HCT116 (cell line): ENCODE data around the gene BCAR1. TPM values are rescaled to one million over a fixed set of nuclear protein-coding genes. Genes with fewer than 3 reads are reported as not detected.

ENCODE experiments used
- ATAC-seq: fragments of 200-7000 bp; cut with Tn5 transposase; 2 replicates; pipeline ENCODE4 v1.9.1; 2020; ENCODE audit warnings: mild to moderate bottlenecking, moderate library complexity
- BruUV-seq: library from RNA; stranded (reverse); fragments of 400-500 nt; replicated peaks from 2 replicates; lab custom pipeline; 2021; lab: Mats Ljungman, UMichigan
- CTCF ChIA-PET: fragments of 300-600 bp; sonication (Branson Sonifier 250); formaldehyde crosslinking; loops from one replicate; lab custom pipeline; 2021; ENCODE audit warnings: antibody characterized with exemption; lab: Charles Lee
- POLR2A ChIA-PET: fragments of 300-600, 350-600 bp; sonication (Branson Sonifier 250); formaldehyde crosslinking; loops from one replicate; lab custom pipeline; 2021; ENCODE audit warnings: antibody characterized with exemption; lab: Charles Lee
- RAD21 ChIA-PET, 2 experiments: fragments of 300-600 bp; sonication (Branson Sonifier 250); formaldehyde crosslinking; loops; one replicate each; lab custom pipeline; 2023; ENCODE audit warnings: low total read pairs in 2 of 2; ENCODE audit not compliant: uncharacterized antibody in 2 of 2, unreplicated experiment in 2 of 2, low non-redundant PET in 1 of 2; lab: Charles Lee
- DNase-seq: peaks from one replicate; pipeline ENCODE4 v3.0.0-alpha.2; 2010; ENCODE audit warnings: low read depth, low spot score
- H2AFZ ChIP-seq: fragments of 200-600 bp; shearing (Covaris generic), sonication (generic); 2 replicates; pipeline ENCODE4 v1.6.1; 2017; ENCODE audit warnings: low read depth, mixed run types, mixed read lengths, antibody characterized with exemption, low read length; ENCODE audit not compliant: poor library complexity, severe bottlenecking
- H3K27ac ChIP-seq: 2 replicates; pipeline ENCODE4 v1.5.1; 2012; ENCODE audit warnings: low read depth, low read length
- H3K27me3 ChIP-seq: fragments of 200-600 bp; sonication (generic); 2 replicates; pipeline ENCODE4 v1.6.1; 2016; ENCODE audit warnings: mixed run types, low read length, mixed read lengths; ENCODE audit not compliant: insufficient read depth
- H3K36me3 ChIP-seq, 2 experiments: fragments of 200-500 bp in 1 of 2; fragments of 200-600 bp in 1 of 2; sonication (Bioruptor generic) in 1 of 2; sonication (generic) in 1 of 2; 2 replicates each; pipeline versions ENCODE4 v1.5.1 to v1.6.1; 2014 to 2016; ENCODE audit warnings: low read length in 2 of 2, inconsistent platforms in 1 of 2, mixed read lengths in 1 of 2, mixed run types in 1 of 2; ENCODE audit not compliant: insufficient read depth in 2 of 2, control insufficient read depth in 1 of 2
- H3K4me1 ChIP-seq, 2 experiments: fragments of 200-600 bp in 1 of 2; sonication (generic) in 1 of 2; 2 replicates each; pipeline versions ENCODE4 v1.5.1 to v1.6.1; 2012 to 2017; ENCODE audit warnings: low read length in 2 of 2, inconsistent platforms in 1 of 2, mild to moderate bottlenecking in 1 of 2, mixed read lengths in 1 of 2, mixed run types in 1 of 2, moderate library complexity in 1 of 2; ENCODE audit not compliant: insufficient read depth in 2 of 2, control insufficient read depth in 1 of 2
- H3K4me2 ChIP-seq: fragments of 200-600 bp; sonication (generic); 2 replicates; pipeline ENCODE4 v1.6.1; 2017; ENCODE audit warnings: mixed run types, low read length, mixed read lengths
- H3K4me3 ChIP-seq, 2 experiments: fragments of 200-600 bp in 1 of 2; sonication (generic) in 1 of 2; replicated peaks in 1 of 2; 2 replicates each; pipeline ENCODE4 v1.5.1; 2011 to 2016; ENCODE audit warnings: low read length in 2 of 2, control low read depth in 1 of 2, low read depth in 1 of 2, mild to moderate bottlenecking in 1 of 2, mixed read lengths in 1 of 2, mixed run types in 1 of 2
- H3K79me2 ChIP-seq: fragments of 200-600 bp; sonication (generic); 2 replicates; pipeline ENCODE4 v1.6.1; 2017; ENCODE audit warnings: mild to moderate bottlenecking, mixed run types, low read length, moderate library complexity, mixed read lengths; ENCODE audit not compliant: insufficient read depth
- H3K9ac ChIP-seq: fragments of 200-600 bp; sonication (generic); 2 replicates; pipeline ENCODE4 v1.6.1; 2016; ENCODE audit warnings: low read length, mixed read lengths
- H3K9me2 ChIP-seq: fragments of 200-600 bp; sonication (generic), shearing (Covaris generic); 2 replicates; pipeline ENCODE4 v1.6.1; 2017; ENCODE audit warnings: mixed run types, mild to moderate bottlenecking, moderate library complexity; ENCODE audit not compliant: insufficient read depth
- H3K9me3 ChIP-seq, 2 experiments: fragments of 200-500 bp in 1 of 2; fragments of 200-600 bp in 1 of 2; sonication (Bioruptor generic) in 1 of 2; sonication (generic) in 1 of 2; 2 replicates each; pipeline ENCODE4 v1.6.1; 2014 to 2017; ENCODE audit warnings: low read length in 2 of 2, mixed read lengths in 2 of 2, inconsistent platforms in 1 of 2, low read depth in 1 of 2, mild to moderate bottlenecking in 1 of 2, mixed run types in 1 of 2, moderate library complexity in 1 of 2; ENCODE audit not compliant: control insufficient read depth in 1 of 2, insufficient read depth in 1 of 2
- H4K20me1 ChIP-seq: fragments of 200-600 bp; sonication (generic), shearing (Covaris generic); 2 replicates; pipeline ENCODE4 v1.6.1; 2017; ENCODE audit warnings: mixed run types, mild to moderate bottlenecking, moderate library complexity; ENCODE audit not compliant: insufficient read depth
- ATF3 ChIP-seq: IDR thresholded peaks from 2 replicates; pipeline ENCODE4 v1.6.1; 2012
- CBX3 ChIP-seq: IDR thresholded peaks from 2 replicates; pipeline ENCODE4 v1.6.1; 2012; ENCODE audit warnings: low read depth
- CEBPB ChIP-seq: IDR thresholded peaks from 2 replicates; pipeline ENCODE4 v1.6.1; 2012; ENCODE audit warnings: low read depth
- EGR1 ChIP-seq: IDR thresholded peaks from 2 replicates; pipeline ENCODE4 v1.6.1; 2012; ENCODE audit warnings: low read depth
- ELF1 ChIP-seq: IDR thresholded peaks from 2 replicates; pipeline ENCODE4 v1.6.1; 2012; ENCODE audit warnings: low read depth, borderline replicate concordance
- EZH2phosphoT487 ChIP-seq: fragments of 200-600 bp; IDR thresholded peaks from 2 replicates; pipeline ENCODE4 v1.6.1; 2018; ENCODE audit warnings: antibody characterized with exemption, borderline replicate concordance
- JUND ChIP-seq: IDR thresholded peaks from 2 replicates; pipeline ENCODE4 v1.6.1; 2012
- POLR2AphosphoS5 ChIP-seq: IDR thresholded peaks from 2 replicates; pipeline ENCODE4 v1.6.1; 2011; ENCODE audit warnings: mild to moderate bottlenecking, low read depth, low read length, moderate library complexity
- RAD21 ChIP-seq: IDR thresholded peaks from 2 replicates; pipeline ENCODE4 v1.6.1; 2012; ENCODE audit warnings: low read depth, mild to moderate bottlenecking
- YY1 ChIP-seq: IDR thresholded peaks from 2 replicates; pipeline ENCODE4 v1.6.1; 2011; ENCODE audit warnings: low read length, low read depth, moderate library complexity, mild to moderate bottlenecking; ENCODE audit not compliant: insufficient replicate concordance; ENCODE audit errors: extremely low read depth
- ZFX ChIP-seq: fragments of 450-650 bp; IDR thresholded peaks from 2 replicates; pipeline ENCODE4 v1.6.1; 2017
- ZNF274 ChIP-seq: fragments of 200-500 bp; sonication (Bioruptor generic); IDR thresholded peaks from 2 replicates; pipeline ENCODE4 v1.6.1; 2014; ENCODE audit warnings: mild to moderate bottlenecking, low read depth, low read length, inconsistent platforms
- intact Hi-C: fragments of 100-400 bp; cut with micrococcal nuclease; formaldehyde crosslinking; loops from 2 replicates; pipeline ENCODE4 v1.10.0; 2022
- total RNA-seq: library from RNA; stranded (reverse); gene quantifications from one replicate; pipeline ENCODE4 v1.2.1, GENCODE V29; 2021; ENCODE audit not compliant: unreplicated experiment
- TF ChIP-seq, protein P1 (sequence below): IDR thresholded peaks from 2 replicates; pipeline ENCODE4 v1.6.1; 2012
- TF ChIP-seq, protein P2 (sequence below): IDR thresholded peaks from 2 replicates; pipeline ENCODE4 v1.6.1; 2012; ENCODE audit warnings: low read depth
- TF ChIP-seq, protein P3 (sequence below), 3 experiments: fragments of 200-600 bp in 1 of 3; sonication (generic) in 1 of 3; IDR thresholded peaks in 2 of 3; conservative IDR thresholded peaks in 1 of 3; 2 replicates each; pipeline ENCODE4 v1.5.1; 2012 to 2017; ENCODE audit warnings: low read depth in 2 of 3, low read length in 2 of 3, antibody characterized with exemption in 1 of 3, borderline replicate concordance in 1 of 3, control low read depth in 1 of 3, mild to moderate bottlenecking in 1 of 3, mixed read lengths in 1 of 3, mixed run types in 1 of 3, moderate library complexity in 1 of 3; ENCODE audit not compliant: insufficient read depth in 1 of 3
- TF ChIP-seq, protein P4 (sequence below): IDR thresholded peaks from 2 replicates; pipeline ENCODE4 v1.6.1; 2011; ENCODE audit warnings: mild to moderate bottlenecking, low read length, moderate library complexity; ENCODE audit not compliant: insufficient replicate concordance; ENCODE audit errors: extremely low read depth

BCAR1 gene
- total RNA-seq, 1 experiment from 2014 or later: 49.6 TPM

- POLR2A ChIA-PET: no interaction called here
These were observed 43.6 kb downstream of the BCAR1 start for GRCh38 chr16:75207831-75208230.

More at GRCh38 chr16:75207831-75208230, 43.6 kb downstream of the BCAR1 start:
- H3K79me2 ChIP-seq: no peaks in the 10 kb centered on the region
- H4K20me1 ChIP-seq: no peaks in the 10 kb centered on the region
- no peaks in the 10 kb centered on the region for H3K4me1 ChIP-seq
- no peaks in the 10 kb centered on the region for H3K27me3 ChIP-seq
- DNase-seq (no peak), ATAC-seq (no peak)
- ChIA-PET RAD21 (no interaction called here), CTCF (no interaction called here)
- H2AFZ ChIP-seq: no peak overlapping the region
- BruUV-seq: no TSS peak
- H3K4me2 ChIP-seq: no peak overlapping the region
- no peaks in the 10 kb centered on the region for H3K9me3 ChIP-seq
- no peak overlapping the region for H3K27ac ChIP-seq
- H3K9ac ChIP-seq: no peak overlapping the region
- no peak overlapping the region for H3K4me3 ChIP-seq
- intact Hi-C loops: no loop called here
- H3K9me2 ChIP-seq: no peaks in the 10 kb centered on the region
- no peak for TF ChIP-seq EGR1
- no peak for TF ChIP-seq ELF1
- TF ChIP-seq, protein P1, sequence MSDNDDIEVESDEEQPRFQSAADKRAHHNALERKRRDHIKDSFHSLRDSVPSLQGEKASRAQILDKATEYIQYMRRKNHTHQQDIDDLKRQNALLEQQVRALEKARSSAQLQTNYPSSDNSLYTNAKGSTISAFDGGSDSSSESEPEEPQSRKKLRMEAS: no peak
- no peak for TF ChIP-seq CEBPB
- no peak for TF ChIP-seq ZNF274
- TF ChIP-seq JUND: no peak
- TF ChIP-seq, protein P2, sequence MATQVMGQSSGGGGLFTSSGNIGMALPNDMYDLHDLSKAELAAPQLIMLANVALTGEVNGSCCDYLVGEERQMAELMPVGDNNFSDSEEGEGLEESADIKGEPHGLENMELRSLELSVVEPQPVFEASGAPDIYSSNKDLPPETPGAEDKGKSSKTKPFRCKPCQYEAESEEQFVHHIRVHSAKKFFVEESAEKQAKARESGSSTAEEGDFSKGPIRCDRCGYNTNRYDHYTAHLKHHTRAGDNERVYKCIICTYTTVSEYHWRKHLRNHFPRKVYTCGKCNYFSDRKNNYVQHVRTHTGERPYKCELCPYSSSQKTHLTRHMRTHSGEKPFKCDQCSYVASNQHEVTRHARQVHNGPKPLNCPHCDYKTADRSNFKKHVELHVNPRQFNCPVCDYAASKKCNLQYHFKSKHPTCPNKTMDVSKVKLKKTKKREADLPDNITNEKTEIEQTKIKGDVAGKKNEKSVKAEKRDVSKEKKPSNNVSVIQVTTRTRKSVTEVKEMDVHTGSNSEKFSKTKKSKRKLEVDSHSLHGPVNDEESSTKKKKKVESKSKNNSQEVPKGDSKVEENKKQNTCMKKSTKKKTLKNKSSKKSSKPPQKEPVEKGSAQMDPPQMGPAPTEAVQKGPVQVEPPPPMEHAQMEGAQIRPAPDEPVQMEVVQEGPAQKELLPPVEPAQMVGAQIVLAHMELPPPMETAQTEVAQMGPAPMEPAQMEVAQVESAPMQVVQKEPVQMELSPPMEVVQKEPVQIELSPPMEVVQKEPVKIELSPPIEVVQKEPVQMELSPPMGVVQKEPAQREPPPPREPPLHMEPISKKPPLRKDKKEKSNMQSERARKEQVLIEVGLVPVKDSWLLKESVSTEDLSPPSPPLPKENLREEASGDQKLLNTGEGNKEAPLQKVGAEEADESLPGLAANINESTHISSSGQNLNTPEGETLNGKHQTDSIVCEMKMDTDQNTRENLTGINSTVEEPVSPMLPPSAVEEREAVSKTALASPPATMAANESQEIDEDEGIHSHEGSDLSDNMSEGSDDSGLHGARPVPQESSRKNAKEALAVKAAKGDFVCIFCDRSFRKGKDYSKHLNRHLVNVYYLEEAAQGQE: no peak
- TF ChIP-seq ZFX: no peak
- TF ChIP-seq EZH2phosphoT487: no peak
- no peak for TF ChIP-seq ATF3
- no peak for TF ChIP-seq RAD21
- TF ChIP-seq, protein P3, sequence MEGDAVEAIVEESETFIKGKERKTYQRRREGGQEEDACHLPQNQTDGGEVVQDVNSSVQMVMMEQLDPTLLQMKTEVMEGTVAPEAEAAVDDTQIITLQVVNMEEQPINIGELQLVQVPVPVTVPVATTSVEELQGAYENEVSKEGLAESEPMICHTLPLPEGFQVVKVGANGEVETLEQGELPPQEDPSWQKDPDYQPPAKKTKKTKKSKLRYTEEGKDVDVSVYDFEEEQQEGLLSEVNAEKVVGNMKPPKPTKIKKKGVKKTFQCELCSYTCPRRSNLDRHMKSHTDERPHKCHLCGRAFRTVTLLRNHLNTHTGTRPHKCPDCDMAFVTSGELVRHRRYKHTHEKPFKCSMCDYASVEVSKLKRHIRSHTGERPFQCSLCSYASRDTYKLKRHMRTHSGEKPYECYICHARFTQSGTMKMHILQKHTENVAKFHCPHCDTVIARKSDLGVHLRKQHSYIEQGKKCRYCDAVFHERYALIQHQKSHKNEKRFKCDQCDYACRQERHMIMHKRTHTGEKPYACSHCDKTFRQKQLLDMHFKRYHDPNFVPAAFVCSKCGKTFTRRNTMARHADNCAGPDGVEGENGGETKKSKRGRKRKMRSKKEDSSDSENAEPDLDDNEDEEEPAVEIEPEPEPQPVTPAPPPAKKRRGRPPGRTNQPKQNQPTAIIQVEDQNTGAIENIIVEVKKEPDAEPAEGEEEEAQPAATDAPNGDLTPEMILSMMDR (IDR thresholded peaks at IDR 0.05 in 2 of 3, conservative IDR thresholded peaks at IDR 0.05 in 1 of 3; ENCODE audit: borderline replicate concordance in 1 of 3, insufficient read depth in 1 of 3, low read depth in 2 of 3, low read length in 2 of 3): no peak
- TF ChIP-seq POLR2AphosphoS5: no peak
- no peak for TF ChIP-seq CBX3
- TF ChIP-seq, protein P4, sequence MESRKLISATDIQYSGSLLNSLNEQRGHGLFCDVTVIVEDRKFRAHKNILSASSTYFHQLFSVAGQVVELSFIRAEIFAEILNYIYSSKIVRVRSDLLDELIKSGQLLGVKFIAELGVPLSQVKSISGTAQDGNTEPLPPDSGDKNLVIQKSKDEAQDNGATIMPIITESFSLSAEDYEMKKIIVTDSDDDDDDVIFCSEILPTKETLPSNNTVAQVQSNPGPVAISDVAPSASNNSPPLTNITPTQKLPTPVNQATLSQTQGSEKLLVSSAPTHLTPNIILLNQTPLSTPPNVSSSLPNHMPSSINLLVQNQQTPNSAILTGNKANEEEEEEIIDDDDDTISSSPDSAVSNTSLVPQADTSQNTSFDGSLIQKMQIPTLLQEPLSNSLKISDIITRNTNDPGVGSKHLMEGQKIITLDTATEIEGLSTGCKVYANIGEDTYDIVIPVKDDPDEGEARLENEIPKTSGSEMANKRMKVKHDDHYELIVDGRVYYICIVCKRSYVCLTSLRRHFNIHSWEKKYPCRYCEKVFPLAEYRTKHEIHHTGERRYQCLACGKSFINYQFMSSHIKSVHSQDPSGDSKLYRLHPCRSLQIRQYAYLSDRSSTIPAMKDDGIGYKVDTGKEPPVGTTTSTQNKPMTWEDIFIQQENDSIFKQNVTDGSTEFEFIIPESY: no peak
- TF ChIP-seq YY1: no peak
- H3K36me3 ChIP-seq: no peaks in the 10 kb centered on the region
